ENCODE results near the gene TCERG1L. TPM values are rescaled to one million over a fixed set of nuclear protein-coding genes. Genes with fewer than 3 reads are reported as not detected.
A peak's percentile ranks its signal among the peaks of the same experiment; 100 is the strongest.
"Not testable (repeated sequence)": the region's sequence is repeated elsewhere in the genome, so short reads cannot be mapped to it uniquely, and the experiment has no call there.

Gene TCERG1L
- total RNA-seq, 1 experiment from 2014 or later = 0.27 TPM

GRCh38 chr10:131251146-131251541 lies 60.4 kb downstream of the TCERG1L start:
- DNase-seq (ENCODE audit: extremely low read depth, low read depth) = no peak

- DNase-seq (ENCODE audit: extremely low read depth, low read depth) = no peak
Measured at GRCh38 chr10:131250454-131251145, 60.9 kb downstream of the TCERG1L start.

GRCh38 chr10:131249955-131250344 lies 61.6 kb downstream of the TCERG1L start:
- no peak for DNase-seq (ENCODE audit: extremely low read depth, low read depth)

- DNase-seq (ENCODE audit: extremely low read depth, low read depth) = no peak
Measured at GRCh38 chr10:131249238-131249954, 62.1 kb downstream of the TCERG1L start.

- no peak for DNase-seq (ENCODE audit: extremely low read depth, low read depth)
Measured at GRCh38 chr10:131248376-131249165, 63.0 kb downstream of the TCERG1L start.

GRCh38 chr10:131247873-131248272 lies 63.6 kb downstream of the TCERG1L start:
- DNase-seq (ENCODE audit: extremely low read depth, low read depth) = no peak

GRCh38 chr10:131246775-131247174 lies 64.7 kb downstream of the TCERG1L start:
- DNase-seq (ENCODE audit: extremely low read depth, low read depth) = no peak

- no peak for DNase-seq (ENCODE audit: extremely low read depth, low read depth)
Measured at GRCh38 chr10:131246089-131246488, 65.4 kb downstream of the TCERG1L start.

- DNase-seq (ENCODE audit: extremely low read depth, low read depth) = no peak
Measured at GRCh38 chr10:131245475-131246059, 66.0 kb downstream of the TCERG1L start.

GRCh38 chr10:131244836-131245235 lies 66.7 kb downstream of the TCERG1L start:
- DNase-seq (ENCODE audit: extremely low read depth, low read depth) = no peak

- DNase-seq (ENCODE audit: extremely low read depth, low read depth) = no peak
Measured at GRCh38 chr10:131243076-131243475, 68.4 kb downstream of the TCERG1L start.

- peak; percentile 3 for DNase-seq (ENCODE audit: extremely low read depth, low read depth)
Measured at GRCh38 chr10:131242007-131242406, 69.5 kb downstream of the TCERG1L start.

GRCh38 chr10:131240691-131241090 lies 70.8 kb downstream of the TCERG1L start:
- no peak for DNase-seq (ENCODE audit: extremely low read depth, low read depth)

- no peak for DNase-seq (ENCODE audit: extremely low read depth, low read depth)
Measured at GRCh38 chr10:131239926-131240325, 71.6 kb downstream of the TCERG1L start.

GRCh38 chr10:131239450-131239849 lies 72.1 kb downstream of the TCERG1L start:
- DNase-seq (ENCODE audit: extremely low read depth, low read depth) = no peak

GRCh38 chr10:131238669-131239280 lies 72.7 kb downstream of the TCERG1L start:
- no peak for DNase-seq (ENCODE audit: extremely low read depth, low read depth)

- DNase-seq (ENCODE audit: extremely low read depth, low read depth) = no peak
Measured at GRCh38 chr10:131237991-131238651, 73.4 kb downstream of the TCERG1L start.

GRCh38 chr10:131234606-131235005 lies 76.9 kb downstream of the TCERG1L start:
- DNase-seq (ENCODE audit: extremely low read depth, low read depth) = not testable (repeated sequence)

- DNase-seq (ENCODE audit: extremely low read depth, low read depth) = no peak
Measured at GRCh38 chr10:131233611-131234258, 77.8 kb downstream of the TCERG1L start.
